Keratinocyte (primary cell): ENCODE results near the gene ADAMTS16. TPM values are rescaled to one million over a fixed set of nuclear protein-coding genes. Genes with fewer than 3 reads are reported as not detected.

Experiments used
- DNase-seq: peaks from one replicate; pipeline ENCODE4 v3.0.0-alpha.2; 2011; ENCODE audit warnings: low read depth, missing footprints, low spot score
- FAIRE-seq: peaks from 2 replicates; lab custom pipeline; 2011; peaks lifted over from hg19 to GRCh38; lab: Jason Lieb, UNC
- H2AFZ ChIP-seq: 2 replicates; pipeline ENCODE4 v1.6.0; 2012; ENCODE audit warnings: low read length, control low read depth, inconsistent platforms; ENCODE audit not compliant: control insufficient read depth
- H3K27ac ChIP-seq: 2 replicates; pipeline ENCODE4 v1.5.1; 2011; ENCODE audit warnings: low read length; ENCODE audit not compliant: control insufficient read depth, insufficient read depth
- H3K27me3 ChIP-seq: 3 replicates; pipeline ENCODE4 v1.6.0; 2011; ENCODE audit warnings: low read length; ENCODE audit not compliant: control insufficient read depth, insufficient read depth; ENCODE audit errors: extremely low read depth
- H3K36me3 ChIP-seq, 2 experiments: 2 replicates in 1 of 2; 3 replicates in 1 of 2; pipeline ENCODE4 v1.5.1; 2011; ENCODE audit warnings: low read length in 2 of 2, mild to moderate bottlenecking in 1 of 2; ENCODE audit not compliant: control insufficient read depth in 2 of 2, insufficient read depth in 2 of 2; ENCODE audit errors: extremely low read depth in 1 of 2
- H3K4me1 ChIP-seq: 3 replicates; pipeline ENCODE4 v1.5.1; 2011; ENCODE audit warnings: low read length; ENCODE audit not compliant: control insufficient read depth, insufficient read depth; ENCODE audit errors: extremely low read depth
- H3K4me2 ChIP-seq: 3 replicates; pipeline ENCODE4 v1.6.0; 2011; ENCODE audit warnings: low read depth, low read length; ENCODE audit not compliant: control insufficient read depth, insufficient read depth; ENCODE audit errors: extremely low read depth
- H3K4me3 ChIP-seq, 3 experiments: fragments of 200-600 bp in 1 of 3; sonication (generic) in 1 of 3; 2 replicates in 2 of 3; 3 replicates in 1 of 3; pipeline ENCODE4 v1.5.1; 2011 to 2016; ENCODE audit warnings: low read length in 3 of 3, mild to moderate bottlenecking in 3 of 3, control low read depth in 2 of 3, inconsistent platforms in 1 of 3, low read depth in 1 of 3, mixed read lengths in 1 of 3, mixed run types in 1 of 3, moderate library complexity in 1 of 3; ENCODE audit not compliant: control insufficient read depth in 2 of 3, insufficient read depth in 2 of 3; ENCODE audit errors: extremely low read depth in 1 of 3
- H3K79me2 ChIP-seq: 2 replicates; pipeline ENCODE4 v1.6.0; 2012; ENCODE audit warnings: low read length; ENCODE audit not compliant: control insufficient read depth, insufficient read depth
- H3K9ac ChIP-seq: 3 replicates; pipeline ENCODE4 v1.6.0; 2011; ENCODE audit warnings: low read length; ENCODE audit not compliant: control insufficient read depth, insufficient read depth; ENCODE audit errors: extremely low read depth
- H3K9me1 ChIP-seq: 3 replicates; pipeline ENCODE4 v1.6.0; 2011; ENCODE audit warnings: low read length; ENCODE audit not compliant: control insufficient read depth, insufficient read depth; ENCODE audit errors: extremely low read depth
- H3K9me3 ChIP-seq: 2 replicates; pipeline ENCODE4 v1.5.1; 2012; ENCODE audit warnings: low read depth, low read length; ENCODE audit not compliant: control insufficient read depth
- H4K20me1 ChIP-seq: 3 replicates; pipeline ENCODE4 v1.6.0; 2011; ENCODE audit warnings: low read length; ENCODE audit not compliant: control insufficient read depth, insufficient read depth; ENCODE audit errors: extremely low read depth
- EZH2 ChIP-seq: IDR thresholded peaks from one replicate; pipeline ENCODE4 v1.6.1; 2012; ENCODE audit warnings: inconsistent platforms, mild to moderate bottlenecking, low read length, moderate library complexity
- dilution Hi-C: fragments of 300-500 bp; cut with MboI; formaldehyde crosslinking; loops from one replicate; pipeline ENCODE4 v1.7.0; 2020; ENCODE audit warnings: low sequenced_read_pairs; ENCODE audit not compliant: extremely low pct_ligation_motif_present
- polyA plus RNA-seq, 5 experiments: library from polyadenylated mRNA; depleted of rRNA in 3 of 5; stranded (reverse) in 3 of 5; stranded (forward) in 1 of 5; unstranded in 1 of 5; fragments of >200 nt; gene quantifications; 1 replicate in 1 of 5; 2 replicates in 3 of 5; 3 replicates in 1 of 5; pipeline versions ENCODE4 v1.2.1 to v1.2.3, GENCODE V29; 2011 to 2012; ENCODE audit warnings: missing spikeins in 2 of 5, low read depth in 1 of 5, low replicate concordance in 1 of 5
- TF ChIP-seq, protein P1 (sequence below), 3 experiments: IDR thresholded peaks in 1 of 3; conservative IDR thresholded peaks in 1 of 3; optimal IDR thresholded peaks in 1 of 3; 2 replicates in 2 of 3; 3 replicates in 1 of 3; pipeline versions ENCODE3 to v1.5.1; 2011; ENCODE audit warnings: low read length in 3 of 3, mild to moderate bottlenecking in 3 of 3, moderate library complexity in 2 of 3, control low read depth in 1 of 3, inconsistent platforms in 1 of 3; ENCODE audit not compliant: insufficient read depth in 2 of 3; ENCODE audit errors: extremely low read depth in 1 of 3

ADAMTS16 gene
- polyA plus RNA-seq, 1 donor (not counting 4 experiments of a cell fraction or from before 2014, with no cell fraction given) = not detected

DNA sequence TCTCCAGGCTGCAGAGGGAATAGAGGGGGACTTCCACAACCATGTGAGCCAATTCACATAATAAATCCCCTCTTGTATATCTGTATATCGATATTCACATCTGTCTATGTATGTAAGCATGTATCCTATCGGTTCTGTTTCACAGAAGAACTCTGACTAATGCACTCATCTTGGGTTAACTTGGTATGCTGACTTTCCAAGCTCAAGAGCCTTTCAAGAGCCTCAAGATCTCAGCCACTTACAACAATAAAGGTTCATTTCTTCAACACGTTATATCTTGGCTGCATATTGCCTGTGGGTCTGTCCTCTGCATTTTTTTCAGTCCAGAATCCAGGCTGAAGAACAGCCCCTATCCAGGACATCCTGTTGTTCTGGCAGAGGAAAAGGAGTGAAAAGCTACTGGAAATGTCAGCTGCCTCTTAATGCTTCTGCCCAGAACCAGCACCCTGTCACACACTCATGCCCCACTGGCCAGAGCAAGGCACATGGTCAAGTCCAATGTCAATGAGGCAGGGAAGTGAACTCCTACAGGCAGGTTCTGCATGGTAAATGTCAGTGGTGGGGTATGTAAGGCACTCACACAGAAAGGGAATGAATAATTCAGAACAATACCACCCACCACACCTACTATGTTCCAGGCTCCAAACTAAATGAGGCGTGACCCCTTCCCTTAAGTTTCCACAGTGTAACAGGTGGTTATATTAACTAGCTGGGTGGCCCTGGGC is 190.8 kb downstream of the ADAMTS16 start:
- dilution Hi-C loops = no loop called here
- FAIRE-seq = no peak
- no peaks in the 10 kb centered on the region for H3K27me3 ChIP-seq
- peaks cover 7% of the 10 kb centered on the region for H3K4me1 ChIP-seq
- TF ChIP-seq, protein P1, sequence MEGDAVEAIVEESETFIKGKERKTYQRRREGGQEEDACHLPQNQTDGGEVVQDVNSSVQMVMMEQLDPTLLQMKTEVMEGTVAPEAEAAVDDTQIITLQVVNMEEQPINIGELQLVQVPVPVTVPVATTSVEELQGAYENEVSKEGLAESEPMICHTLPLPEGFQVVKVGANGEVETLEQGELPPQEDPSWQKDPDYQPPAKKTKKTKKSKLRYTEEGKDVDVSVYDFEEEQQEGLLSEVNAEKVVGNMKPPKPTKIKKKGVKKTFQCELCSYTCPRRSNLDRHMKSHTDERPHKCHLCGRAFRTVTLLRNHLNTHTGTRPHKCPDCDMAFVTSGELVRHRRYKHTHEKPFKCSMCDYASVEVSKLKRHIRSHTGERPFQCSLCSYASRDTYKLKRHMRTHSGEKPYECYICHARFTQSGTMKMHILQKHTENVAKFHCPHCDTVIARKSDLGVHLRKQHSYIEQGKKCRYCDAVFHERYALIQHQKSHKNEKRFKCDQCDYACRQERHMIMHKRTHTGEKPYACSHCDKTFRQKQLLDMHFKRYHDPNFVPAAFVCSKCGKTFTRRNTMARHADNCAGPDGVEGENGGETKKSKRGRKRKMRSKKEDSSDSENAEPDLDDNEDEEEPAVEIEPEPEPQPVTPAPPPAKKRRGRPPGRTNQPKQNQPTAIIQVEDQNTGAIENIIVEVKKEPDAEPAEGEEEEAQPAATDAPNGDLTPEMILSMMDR (optimal IDR thresholded peaks at IDR 0.05 in 1 of 3, IDR thresholded peaks at IDR 0.05 in 1 of 3, conservative IDR thresholded peaks at IDR 0.05 in 1 of 3; ENCODE audit: extremely low read depth in 1 of 3, insufficient read depth in 2 of 3, low read length in 3 of 3) = no peak
- no peak for TF ChIP-seq EZH2
- no peak overlapping the region for H3K4me3 ChIP-seq
- no peak overlapping the region for H3K4me2 ChIP-seq
- no peaks in the 10 kb centered on the region for H3K9me1 ChIP-seq
- H2AFZ ChIP-seq = no peak overlapping the region
- H3K9me3 ChIP-seq = no peaks in the 10 kb centered on the region
- no peak overlapping the region for H3K9ac ChIP-seq
- H3K79me2 ChIP-seq = no peaks in the 10 kb centered on the region
- no peak for DNase-seq
- H3K36me3 ChIP-seq = no peaks in the 10 kb centered on the region
- no peak overlapping the region for H3K27ac ChIP-seq
- H4K20me1 ChIP-seq = no peaks in the 10 kb centered on the region

DNA sequence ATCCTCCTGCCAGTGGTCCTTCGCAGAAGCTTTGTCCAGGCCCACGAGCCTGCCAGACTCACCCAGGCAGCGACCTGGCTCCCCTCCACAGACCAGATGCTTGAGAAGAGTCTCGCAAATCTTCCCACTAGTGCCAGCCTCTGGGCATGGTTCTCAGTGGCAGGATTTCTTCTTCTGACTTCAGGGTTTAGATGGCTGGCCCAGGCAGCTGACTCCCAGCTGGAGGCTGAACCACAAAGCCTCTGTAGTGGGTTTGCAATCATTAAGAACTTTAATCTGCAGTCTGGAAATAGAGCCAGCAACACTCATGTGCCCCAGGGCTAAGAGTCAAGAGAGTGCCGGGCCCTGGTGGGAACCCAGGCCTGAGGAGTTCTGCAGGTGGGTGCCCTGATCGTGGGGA is 191.7 kb downstream of the ADAMTS16 start:
- TF ChIP-seq, protein P1 (optimal IDR thresholded peaks at IDR 0.05 in 1 of 3, IDR thresholded peaks at IDR 0.05 in 1 of 3, conservative IDR thresholded peaks at IDR 0.05 in 1 of 3; ENCODE audit: extremely low read depth in 1 of 3, insufficient read depth in 2 of 3, low read length in 3 of 3) = no peak
- no peak for TF ChIP-seq EZH2
- dilution Hi-C loops = no loop called here
- H3K27ac ChIP-seq = no peak overlapping the region

More for the DNA sequence above, 191.7 kb downstream of the ADAMTS16 start:
- FAIRE-seq = no peak
- Histone ChIP-seq H3K27me3 (no peaks in the 10 kb centered on the region), H4K20me1 (no peaks in the 10 kb centered on the region), H2AFZ (no peak overlapping the region), H3K9me3 (no peaks in the 10 kb centered on the region), H3K4me3 (no peak overlapping the region), H3K79me2 (no peaks in the 10 kb centered on the region), H3K9ac (no peak overlapping the region), H3K4me1 (peaks cover 16% of the 10 kb centered on the region), H3K4me2 (no peak overlapping the region), H3K9me1 (no peaks in the 10 kb centered on the region), H3K36me3 (no peaks in the 10 kb centered on the region)
- no peak for DNase-seq
